Glomerular visceral epithelial cell (primary cell): Measurements from ENCODE around the gene LRRN2.
"Not testable (repeated sequence)": the region's sequence is repeated elsewhere in the genome, so short reads cannot be mapped to it uniquely, and the experiment has no call there.

ENCODE experiments used
- DNase-seq: peaks from one replicate; pipeline ENCODE4 v3.0.0-alpha.2; 2016; ENCODE audit errors: extremely low spot score

The LRRN2 gene

GRCh38 chr1:204692325-204692840, 6.8 kb upstream of the LRRN2 start:
- no peak for DNase-seq

GRCh38 chr1:204691328-204691730, 5.8 kb upstream of the LRRN2 start:
- not testable (repeated sequence) for DNase-seq

GRCh38 chr1:204688776-204689175, 3.2 kb upstream of the LRRN2 start:
- no peak for DNase-seq

GRCh38 chr1:204688007-204688406, 2.5 kb upstream of the LRRN2 start:
- DNase-seq = no peak

- no peak for DNase-seq
These were observed 835 bp downstream of the LRRN2 start for GRCh38 chr1:204684571-204685235.

GRCh38 chr1:204684206-204684570, 1.4 kb downstream of the LRRN2 start:
- no peak for DNase-seq

- no peak for DNase-seq
These were observed 2.0 kb downstream of the LRRN2 start for GRCh38 chr1:204683284-204684205.

GRCh38 chr1:204680461-204680860, 5.1 kb downstream of the LRRN2 start:
- DNase-seq = no peak

GRCh38 chr1:204680051-204680450, 5.5 kb downstream of the LRRN2 start:
- DNase-seq = no peak

- no peak for DNase-seq
These were observed 6.6 kb downstream of the LRRN2 start for GRCh38 chr1:204678721-204679475.

GRCh38 chr1:204677864-204678263, 7.7 kb downstream of the LRRN2 start:
- DNase-seq = no peak

- DNase-seq = no peak
These were observed 9.5 kb downstream of the LRRN2 start for GRCh38 chr1:204676043-204676442.

GRCh38 chr1:204673909-204674649, 11.5 kb downstream of the LRRN2 start:
- no peak for DNase-seq

GRCh38 chr1:204673209-204673608, 12.3 kb downstream of the LRRN2 start:
- no peak for DNase-seq

GRCh38 chr1:204672482-204673121, 12.9 kb downstream of the LRRN2 start:
- DNase-seq = no peak

- DNase-seq = no peak
These were observed 13.5 kb downstream of the LRRN2 start for GRCh38 chr1:204672069-204672468.

GRCh38 chr1:204670152-204670927, 15.2 kb downstream of the LRRN2 start:
- DNase-seq = no peak

GRCh38 chr1:204669579-204669978, 16.0 kb downstream of the LRRN2 start:
- DNase-seq = no peak

- DNase-seq = no peak
These were observed 21.2 kb downstream of the LRRN2 start for GRCh38 chr1:204664384-204664651.

- DNase-seq = no peak
These were observed 21.7 kb downstream of the LRRN2 start for GRCh38 chr1:204663644-204664383.
